ENCODE data around the gene CHAT. TPM values are rescaled to one million over a fixed set of nuclear protein-coding genes. Genes with fewer than 3 reads are reported as not detected.
A peak's percentile ranks its signal among the peaks of the same experiment; 100 is the strongest.

Gene CHAT
- total RNA-seq, 1 experiment from 2014 or later: not detected

- Histone ChIP-seq H3K56ac (ENCODE audit: insufficient read length, low read depth, low read length) (no peak overlapping the region), H3K79me2 (ENCODE audit: insufficient read depth, low read length) (no peaks in the 10 kb centered on the region), H3K79me1 (ENCODE audit: insufficient read depth, low read depth, low read length, poor library complexity, severe bottlenecking) (no peaks in the 10 kb centered on the region), H4K5ac (ENCODE audit: insufficient read length, low read depth, low read length) (no peak overlapping the region), H3K18ac (ENCODE audit: insufficient read length, low read depth, low read length) (peak overlapping the region; percentile 17), H3K23me2 (ENCODE audit: insufficient read length, low read depth, low read length, poor library complexity, severe bottlenecking) (no peaks in the 10 kb centered on the region), H2BK15ac (ENCODE audit: low read depth, low read length) (no peak overlapping the region), H2BK12ac (ENCODE audit: insufficient read length, low read depth, low read length) (no peak overlapping the region), H2AFZ (ENCODE audit: low read length) (no peak overlapping the region), H3K27ac (ENCODE audit: insufficient read length, low read depth, low read length) (no peak overlapping the region), H4K91ac (ENCODE audit: insufficient read length, low read depth, low read length) (no peak overlapping the region), H4K20me1 (ENCODE audit: control insufficient read depth, insufficient read depth, insufficient read length) (no peaks in the 10 kb centered on the region), H3K27me3 (ENCODE audit: insufficient read depth, low read length) (no peaks in the 10 kb centered on the region), H2AK5ac (ENCODE audit: insufficient read length, low read length) (no peak overlapping the region), H3K14ac (ENCODE audit: insufficient read depth, low read length) (peak overlapping the region; percentile 43; the same call in 1 of the 2 replicates), H3K4ac (ENCODE audit: low read depth, low read length) (no peak overlapping the region), H3K4me2 (ENCODE audit: insufficient read depth, insufficient read length, low read length) (no peak overlapping the region), H3T11ph (ENCODE audit: low read length) (no peak overlapping the region), H2BK120ac (ENCODE audit: low read depth, low read length, poor library complexity, severe bottlenecking) (no peak overlapping the region), H3K23ac (ENCODE audit: insufficient read length, low read depth, low read length) (no peak overlapping the region), H3K9me3 (ENCODE audit: control insufficient read depth, low read depth, low read length) (no peaks in the 10 kb centered on the region), H2BK5ac (ENCODE audit: insufficient read length, low read length) (no peak overlapping the region), H3K9ac (ENCODE audit: extremely low read depth, insufficient read length, low read length) (no peak overlapping the region), H4K8ac (replicated peaks; ENCODE audit: insufficient read length, low read depth, low read length) (no peak overlapping the region), H3K4me1 (ENCODE audit: insufficient read depth, low read length) (no peaks in the 10 kb centered on the region), H2BK20ac (ENCODE audit: low read depth, low read length, poor library complexity, severe bottlenecking) (no peak overlapping the region)
- Mint-ChIP-seq H3K27me3 (ENCODE audit: low read depth) (peaks cover 25% of the 10 kb centered on the region), H3K4me3 (no peak overlapping the region), H3K9me3 (no peaks in the 10 kb centered on the region), H3K36me3 (ENCODE audit: insufficient read depth in 1 of 3, low read depth in 3 of 3) (no peaks in the 10 kb centered on the region), H3K27ac (no peak overlapping the region), H3K4me1 (peaks cover 0 to 3% of the 10 kb centered on the region in 2 experiments; a peak in 1 of 4 replicates)
- no CpG with 5 or more reads among the region's 12 CpGs for WGBS (ENCODE audit: extremely low coverage, insufficient read length, low lambda C conversion rate)
- no peak for DNase-seq
- TF ChIP-seq, protein P1, sequence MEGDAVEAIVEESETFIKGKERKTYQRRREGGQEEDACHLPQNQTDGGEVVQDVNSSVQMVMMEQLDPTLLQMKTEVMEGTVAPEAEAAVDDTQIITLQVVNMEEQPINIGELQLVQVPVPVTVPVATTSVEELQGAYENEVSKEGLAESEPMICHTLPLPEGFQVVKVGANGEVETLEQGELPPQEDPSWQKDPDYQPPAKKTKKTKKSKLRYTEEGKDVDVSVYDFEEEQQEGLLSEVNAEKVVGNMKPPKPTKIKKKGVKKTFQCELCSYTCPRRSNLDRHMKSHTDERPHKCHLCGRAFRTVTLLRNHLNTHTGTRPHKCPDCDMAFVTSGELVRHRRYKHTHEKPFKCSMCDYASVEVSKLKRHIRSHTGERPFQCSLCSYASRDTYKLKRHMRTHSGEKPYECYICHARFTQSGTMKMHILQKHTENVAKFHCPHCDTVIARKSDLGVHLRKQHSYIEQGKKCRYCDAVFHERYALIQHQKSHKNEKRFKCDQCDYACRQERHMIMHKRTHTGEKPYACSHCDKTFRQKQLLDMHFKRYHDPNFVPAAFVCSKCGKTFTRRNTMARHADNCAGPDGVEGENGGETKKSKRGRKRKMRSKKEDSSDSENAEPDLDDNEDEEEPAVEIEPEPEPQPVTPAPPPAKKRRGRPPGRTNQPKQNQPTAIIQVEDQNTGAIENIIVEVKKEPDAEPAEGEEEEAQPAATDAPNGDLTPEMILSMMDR (conservative IDR thresholded peaks at IDR 0.05): no peak
Observed at GRCh38 chr10:49632406-49633317, 18.8 kb downstream of the CHAT start.
